ENCODE measurements around the gene INVS.
"Not testable (repeated sequence)": the region's sequence is repeated elsewhere in the genome, so short reads cannot be mapped to it uniquely, and the experiment has no call there.

INVS gene

DNA sequence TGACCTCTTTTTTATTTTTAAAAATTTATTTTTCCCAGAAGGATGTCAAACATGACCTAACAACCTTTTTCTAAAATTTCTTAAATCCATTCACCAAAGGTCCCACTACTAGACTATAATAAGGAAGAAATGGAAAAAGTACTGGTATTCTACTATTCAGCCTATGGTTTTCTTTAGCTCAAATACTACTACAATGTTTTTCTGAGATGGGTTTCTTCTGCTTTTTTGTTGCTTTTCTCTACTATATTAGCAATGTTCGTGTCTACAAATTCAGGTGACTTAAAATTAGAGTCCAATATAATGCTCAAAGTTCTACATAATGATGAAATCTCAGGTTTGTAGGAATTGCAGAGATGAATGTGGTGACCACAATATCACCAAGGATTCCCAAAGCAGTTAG is 8.2 kb upstream of the INVS start:
- TF ChIP-seq EZH2phosphoT487 (IDR thresholded peaks at IDR 0.05; ENCODE audit: borderline replicate concordance, low read length), result no peak
- TF ChIP-seq, protein P1, sequence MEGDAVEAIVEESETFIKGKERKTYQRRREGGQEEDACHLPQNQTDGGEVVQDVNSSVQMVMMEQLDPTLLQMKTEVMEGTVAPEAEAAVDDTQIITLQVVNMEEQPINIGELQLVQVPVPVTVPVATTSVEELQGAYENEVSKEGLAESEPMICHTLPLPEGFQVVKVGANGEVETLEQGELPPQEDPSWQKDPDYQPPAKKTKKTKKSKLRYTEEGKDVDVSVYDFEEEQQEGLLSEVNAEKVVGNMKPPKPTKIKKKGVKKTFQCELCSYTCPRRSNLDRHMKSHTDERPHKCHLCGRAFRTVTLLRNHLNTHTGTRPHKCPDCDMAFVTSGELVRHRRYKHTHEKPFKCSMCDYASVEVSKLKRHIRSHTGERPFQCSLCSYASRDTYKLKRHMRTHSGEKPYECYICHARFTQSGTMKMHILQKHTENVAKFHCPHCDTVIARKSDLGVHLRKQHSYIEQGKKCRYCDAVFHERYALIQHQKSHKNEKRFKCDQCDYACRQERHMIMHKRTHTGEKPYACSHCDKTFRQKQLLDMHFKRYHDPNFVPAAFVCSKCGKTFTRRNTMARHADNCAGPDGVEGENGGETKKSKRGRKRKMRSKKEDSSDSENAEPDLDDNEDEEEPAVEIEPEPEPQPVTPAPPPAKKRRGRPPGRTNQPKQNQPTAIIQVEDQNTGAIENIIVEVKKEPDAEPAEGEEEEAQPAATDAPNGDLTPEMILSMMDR (IDR thresholded peaks at IDR 0.05; ENCODE audit: low read depth, low read length, poor library complexity, severe bottlenecking), result no peak
- no peaks in the 10 kb centered on the region for H3K9me3 ChIP-seq (ENCODE audit: control insufficient read depth, insufficient read depth, low read length)
- H3K4me3 ChIP-seq (ENCODE audit: low read length), result no peak overlapping the region
- peaks cover 100% of the 10 kb centered on the region for H3K4me1 ChIP-seq (ENCODE audit: control insufficient read depth, low read length)
- H3K27ac ChIP-seq (ENCODE audit: low read depth, low read length), result no peak overlapping the region; the same call in 1 of the 2 replicates
- no peaks in the 10 kb centered on the region for H3K9me2 ChIP-seq (replicated peaks; ENCODE audit: control insufficient read depth, low read length)
- peaks cover 22% of the 10 kb centered on the region for H3F3A ChIP-seq (ENCODE audit: control insufficient read depth, insufficient read depth)
- H3K36me3 ChIP-seq (ENCODE audit: control insufficient read depth, low read length), result peaks cover 8% of the 10 kb centered on the region; the same call in 1 of the 2 replicates
- no peaks in the 10 kb centered on the region for H3K27me3 ChIP-seq (ENCODE audit: control insufficient read depth, low read length)
- peak overlapping the region; percentile 87 for H3K4me2 ChIP-seq (ENCODE audit: low read length)
- peaks cover 4% of the 10 kb centered on the region for H4K20me1 ChIP-seq (ENCODE audit: control insufficient read depth, insufficient read depth, low read depth, low read length)
- peaks cover 100% of the 10 kb centered on the region for H3K79me2 ChIP-seq (ENCODE audit: control insufficient read depth, low read length)

DNA sequence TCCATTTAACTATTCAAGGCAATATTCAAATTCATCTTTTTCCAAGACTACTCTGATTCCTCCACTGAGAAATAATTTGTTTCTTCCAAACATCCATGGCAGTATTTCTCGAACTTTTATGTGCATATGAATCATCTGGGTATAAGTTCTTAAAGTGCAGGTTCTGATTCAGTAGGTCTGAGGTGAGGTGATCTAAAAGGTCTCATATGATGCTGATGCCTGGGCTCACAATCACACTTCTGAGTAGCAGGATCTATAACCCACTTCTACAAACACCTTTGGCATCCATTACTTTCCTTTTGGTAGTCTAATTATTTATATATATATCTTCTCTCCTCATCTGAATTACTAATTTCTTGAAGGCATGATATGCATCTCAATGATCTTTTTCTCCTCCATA is 7.4 kb upstream of the INVS start:
- TF ChIP-seq EZH2phosphoT487 (IDR thresholded peaks at IDR 0.05; ENCODE audit: borderline replicate concordance, low read length), result no peak
- TF ChIP-seq, protein P1 (IDR thresholded peaks at IDR 0.05; ENCODE audit: low read depth, low read length, poor library complexity, severe bottlenecking), result no peak

DNA sequence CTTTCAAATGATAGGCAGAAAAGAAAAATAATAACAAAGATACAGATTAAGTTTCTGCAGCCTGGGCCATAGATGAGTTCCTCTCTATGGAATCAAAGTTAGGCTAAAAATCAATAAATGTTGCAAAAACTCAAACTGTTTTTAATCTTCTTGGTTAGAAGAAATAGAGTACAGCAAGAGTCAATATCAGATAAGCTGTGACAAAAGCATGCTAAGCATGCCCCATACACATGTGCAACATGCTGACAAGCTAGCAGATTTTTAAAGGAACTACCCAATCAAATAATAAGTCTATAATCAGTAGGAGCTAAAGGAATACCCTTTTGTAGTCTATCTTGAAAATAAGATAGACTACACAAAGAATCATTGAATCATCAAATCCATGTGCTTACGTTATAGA is 7.0 kb upstream of the INVS start:
- H3K27ac ChIP-seq (ENCODE audit: low read depth, low read length), result no peak overlapping the region
- TF ChIP-seq EZH2phosphoT487 (IDR thresholded peaks at IDR 0.05; ENCODE audit: borderline replicate concordance, low read length), result no peak
- TF ChIP-seq, protein P1 (IDR thresholded peaks at IDR 0.05; ENCODE audit: low read depth, low read length, poor library complexity, severe bottlenecking), result no peak
- H3K4me3 ChIP-seq (ENCODE audit: low read length), result no peak overlapping the region
- peaks cover 99% of the 10 kb centered on the region for H3K4me1 ChIP-seq (ENCODE audit: control insufficient read depth, low read length)
- no peaks in the 10 kb centered on the region for H3K9me3 ChIP-seq (ENCODE audit: control insufficient read depth, insufficient read depth, low read length)
- H3K79me2 ChIP-seq (ENCODE audit: control insufficient read depth, low read length), result peaks cover 100% of the 10 kb centered on the region
- H3K27me3 ChIP-seq (ENCODE audit: control insufficient read depth, low read length), result no peaks in the 10 kb centered on the region
- H4K20me1 ChIP-seq (ENCODE audit: control insufficient read depth, insufficient read depth, low read depth, low read length), result peaks cover 7% of the 10 kb centered on the region
- peaks cover 12% of the 10 kb centered on the region for H3F3A ChIP-seq (ENCODE audit: control insufficient read depth, insufficient read depth)
- H3K9me2 ChIP-seq (replicated peaks; ENCODE audit: control insufficient read depth, low read length), result no peaks in the 10 kb centered on the region
- peaks cover 13% of the 10 kb centered on the region; the same call in 1 of the 2 replicates for H3K36me3 ChIP-seq (ENCODE audit: control insufficient read depth, low read length)
- peak overlapping the region; percentile 87 for H3K4me2 ChIP-seq (ENCODE audit: low read length)

More for the DNA sequence above, 7.4 kb upstream of the INVS start:
- Histone ChIP-seq H3K27me3 (ENCODE audit: control insufficient read depth, low read length) (no peaks in the 10 kb centered on the region), H3K4me1 (ENCODE audit: control insufficient read depth, low read length) (peaks cover 99% of the 10 kb centered on the region), H3K9me3 (ENCODE audit: control insufficient read depth, insufficient read depth, low read length) (no peaks in the 10 kb centered on the region), H3K36me3 (ENCODE audit: control insufficient read depth, low read length) (peaks cover 11% of the 10 kb centered on the region; the same call in 1 of the 2 replicates), H3K79me2 (ENCODE audit: control insufficient read depth, low read length) (peaks cover 100% of the 10 kb centered on the region), H3K4me2 (ENCODE audit: low read length) (peak overlapping the region; percentile 87), H4K20me1 (ENCODE audit: control insufficient read depth, insufficient read depth, low read depth, low read length) (peaks cover 5% of the 10 kb centered on the region), H3K9me2 (replicated peaks; ENCODE audit: control insufficient read depth, low read length) (no peaks in the 10 kb centered on the region), H3K27ac (ENCODE audit: low read depth, low read length) (no peak overlapping the region), H3F3A (ENCODE audit: control insufficient read depth, insufficient read depth) (peaks cover 16% of the 10 kb centered on the region), H3K4me3 (ENCODE audit: low read length) (no peak overlapping the region)

DNA sequence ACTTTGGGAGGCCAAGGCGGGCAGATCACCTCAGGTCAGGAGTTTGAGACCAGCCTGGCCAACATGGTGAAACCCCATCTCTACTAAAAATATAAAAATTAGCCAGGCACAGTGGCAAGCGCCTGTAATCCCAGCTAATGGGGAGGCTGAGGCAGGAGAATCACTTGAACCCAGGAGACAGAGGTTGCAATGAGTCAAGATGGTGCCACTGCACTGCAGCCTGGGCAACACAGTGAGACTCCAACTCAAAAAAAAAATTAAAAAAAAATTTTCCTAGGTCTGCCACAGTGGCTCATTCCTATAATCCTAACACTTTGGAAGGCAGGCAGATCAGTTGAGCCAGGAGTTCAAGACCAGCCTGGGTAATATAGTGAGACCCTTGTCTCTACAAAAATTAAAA is 4.6 kb upstream of the INVS start:
- H3K27me3 ChIP-seq (ENCODE audit: control insufficient read depth, low read length); H3K9me2 ChIP-seq (replicated peaks; ENCODE audit: control insufficient read depth, low read length); H3F3A ChIP-seq (ENCODE audit: control insufficient read depth, insufficient read depth); H4K20me1 ChIP-seq (ENCODE audit: control insufficient read depth, insufficient read depth, low read depth, low read length); H3K9me3 ChIP-seq (ENCODE audit: control insufficient read depth, insufficient read depth, low read length): not testable (repeated sequence)
- peak overlapping the region; percentile 83 for H3K27ac ChIP-seq (ENCODE audit: low read depth, low read length)
- H3K4me1 ChIP-seq (ENCODE audit: control insufficient read depth, low read length), result peaks cover 81% of the 10 kb centered on the region
- H3K79me2 ChIP-seq (ENCODE audit: control insufficient read depth, low read length), result peaks cover 98% of the 10 kb centered on the region
- peak overlapping the region; percentile 65; the same call in 1 of the 2 replicates for H3K4me3 ChIP-seq (ENCODE audit: low read length)
- peaks cover 20% of the 10 kb centered on the region; the same call in 1 of the 2 replicates for H3K36me3 ChIP-seq (ENCODE audit: control insufficient read depth, low read length)
- peak overlapping the region; percentile 87 for H3K4me2 ChIP-seq (ENCODE audit: low read length)
